ELF-1 (cell line): ENCODE results near the gene CASKIN1.

Experiments used
- DNase-seq: peaks from one replicate; pipeline ENCODE4 v3.0.0-alpha.2; 2016; ENCODE audit warnings: low read depth, low spot score

Gene CASKIN1

DNA sequence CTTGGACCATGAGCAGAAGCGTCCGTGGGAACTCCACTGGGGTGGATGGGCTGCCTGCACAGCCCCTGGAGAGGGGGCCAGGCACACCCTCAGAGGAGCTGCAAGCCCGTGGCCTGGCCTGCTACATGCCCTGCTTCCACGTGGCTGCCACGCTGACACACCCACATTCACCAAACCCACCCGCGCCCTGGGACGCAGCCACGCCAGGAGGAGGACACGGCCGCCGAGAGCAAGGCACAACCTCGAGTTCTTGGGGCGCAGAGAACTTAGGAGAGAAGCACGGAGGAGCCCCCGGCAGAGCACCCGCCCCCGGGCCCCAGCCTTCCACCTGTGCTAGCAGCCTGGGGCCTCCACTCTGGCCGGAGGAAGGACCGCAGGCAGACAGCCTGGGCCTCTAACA, 18.8 kb downstream of the CASKIN1 start:
- DNase-seq, result no peak

DNA sequence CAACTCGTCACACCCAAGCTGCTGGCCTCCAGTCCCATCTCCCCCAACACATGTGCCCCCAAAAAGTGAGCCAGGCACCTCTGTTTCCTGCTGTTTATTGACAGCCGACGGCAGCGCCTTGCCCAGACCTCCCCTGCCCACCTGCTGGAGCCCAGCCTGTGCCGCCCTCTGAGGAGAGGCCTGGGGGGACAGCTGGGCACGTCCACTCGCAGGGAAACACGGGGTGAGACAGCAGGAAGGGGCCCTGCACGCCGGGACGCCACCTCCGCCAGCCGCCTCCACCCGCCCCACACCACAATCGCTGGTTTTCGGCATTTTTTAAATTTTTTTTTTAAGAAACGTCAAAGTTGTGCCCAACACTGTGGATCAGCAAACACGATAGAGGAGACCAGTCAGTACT, 19.3 kb downstream of the CASKIN1 start:
- no peak for DNase-seq

DNA sequence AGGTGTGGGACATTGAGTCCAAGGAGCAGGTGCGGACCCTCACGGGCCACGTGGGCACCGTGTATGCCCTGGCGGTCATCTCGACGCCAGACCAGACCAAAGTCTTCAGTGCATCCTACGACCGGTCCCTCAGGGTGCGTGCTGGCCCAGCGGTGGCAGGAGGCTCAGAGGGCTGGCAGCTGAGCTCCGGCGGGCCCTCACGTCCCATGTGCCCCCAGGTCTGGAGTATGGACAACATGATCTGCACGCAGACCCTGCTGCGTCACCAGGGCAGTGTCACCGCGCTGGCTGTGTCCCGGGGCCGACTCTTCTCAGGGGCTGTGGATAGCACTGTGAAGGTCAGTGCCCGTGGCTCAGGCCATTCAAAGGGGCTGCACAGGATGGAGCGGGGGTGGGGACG, 20.4 kb downstream of the CASKIN1 start:
- DNase-seq, result no peak

DNA sequence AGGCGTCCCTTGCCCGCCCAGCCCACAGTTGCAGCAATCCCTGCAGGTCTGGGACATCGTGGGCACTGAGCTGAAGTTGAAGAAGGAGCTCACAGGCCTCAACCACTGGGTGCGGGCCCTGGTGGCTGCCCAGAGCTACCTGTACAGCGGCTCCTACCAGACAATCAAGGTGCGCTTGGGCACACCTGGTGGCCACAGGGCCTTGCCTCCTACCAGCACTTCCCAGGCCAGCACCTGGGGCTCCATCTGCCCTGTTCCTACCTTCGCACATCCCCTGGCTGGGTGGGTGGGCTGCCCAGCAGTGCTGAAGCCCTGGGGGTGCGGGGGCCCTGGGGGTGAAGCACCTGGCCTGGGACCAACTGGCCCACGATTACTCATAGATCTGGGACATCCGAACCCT, 21.0 kb downstream of the CASKIN1 start:
- DNase-seq, result no peak

DNA sequence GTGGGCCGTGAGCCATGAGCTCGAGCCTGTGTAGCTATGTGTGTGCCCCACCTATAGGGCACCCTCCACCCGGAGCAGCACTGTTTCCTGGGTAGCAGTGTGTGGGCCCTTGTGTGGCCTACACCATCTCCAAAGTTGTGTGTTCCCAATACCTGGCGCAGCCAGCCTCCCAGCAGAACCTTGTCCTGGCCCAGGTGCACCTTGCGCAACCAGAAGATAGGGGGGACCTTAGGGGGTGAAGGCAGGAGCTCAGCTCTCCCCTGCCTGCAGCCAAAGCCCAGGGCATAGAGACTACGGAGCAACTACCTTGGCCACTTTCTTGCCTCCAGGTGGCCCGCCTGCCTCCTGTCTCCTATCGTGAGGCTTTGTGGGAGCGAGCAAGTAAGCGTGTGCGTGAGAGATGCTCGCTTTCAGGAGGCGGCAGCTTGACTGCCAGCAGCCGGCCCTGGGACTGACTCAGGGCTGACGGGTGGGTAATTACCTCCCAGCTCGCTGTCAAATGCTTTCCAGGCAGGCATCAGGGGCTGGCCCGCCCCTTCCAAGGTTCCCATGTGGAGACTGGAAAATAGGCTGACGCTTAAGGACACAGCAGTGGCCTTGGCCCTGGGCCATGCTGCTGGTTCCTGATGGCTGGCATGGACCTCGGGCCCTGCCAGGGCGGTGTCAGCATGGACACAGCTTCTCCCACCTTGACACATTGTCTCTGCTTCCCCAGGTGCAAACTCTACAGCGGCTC, 21.8 kb downstream of the CASKIN1 start:
- DNase-seq, result no peak

DNA sequence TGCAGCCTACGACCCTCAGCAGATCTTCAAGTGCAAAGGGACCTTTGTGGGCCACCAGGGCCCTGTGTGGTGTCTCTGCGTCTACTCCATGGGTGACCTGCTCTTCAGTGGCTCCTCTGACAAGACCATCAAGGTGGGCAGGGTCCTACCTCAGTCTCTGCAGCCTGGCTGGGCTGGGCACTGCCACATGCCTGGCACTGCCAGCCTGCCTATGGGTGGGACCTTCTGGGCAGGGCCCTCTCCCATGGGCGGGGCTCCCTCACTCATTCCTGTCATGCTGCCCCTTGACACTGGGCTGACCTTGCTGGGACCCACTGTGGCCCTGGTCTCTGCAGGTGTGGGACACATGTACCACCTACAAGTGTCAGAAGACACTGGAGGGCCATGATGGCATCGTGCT, 22.5 kb downstream of the CASKIN1 start:
- DNase-seq, result no peak

DNA sequence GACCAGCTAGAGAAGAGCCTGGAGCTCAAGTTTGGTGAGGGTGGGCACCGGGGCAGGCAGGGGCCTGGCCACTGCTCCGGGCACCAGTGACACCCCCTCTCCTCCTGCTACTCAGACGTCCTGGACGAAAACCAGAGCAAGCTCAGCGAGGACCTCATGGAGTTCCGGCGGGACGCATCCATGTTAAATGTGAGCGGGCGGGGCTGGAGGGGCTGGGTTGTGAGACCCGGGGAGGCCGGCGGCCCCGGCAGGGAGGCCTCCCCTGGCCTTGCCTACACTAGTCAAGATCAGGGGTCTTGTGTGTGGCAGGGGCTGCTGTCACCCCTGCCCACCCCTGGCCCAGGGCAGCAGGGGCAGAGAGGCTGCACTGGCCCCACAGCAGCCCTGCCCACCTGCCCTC, 23.0 kb downstream of the CASKIN1 start:
- DNase-seq, result no peak

DNA sequence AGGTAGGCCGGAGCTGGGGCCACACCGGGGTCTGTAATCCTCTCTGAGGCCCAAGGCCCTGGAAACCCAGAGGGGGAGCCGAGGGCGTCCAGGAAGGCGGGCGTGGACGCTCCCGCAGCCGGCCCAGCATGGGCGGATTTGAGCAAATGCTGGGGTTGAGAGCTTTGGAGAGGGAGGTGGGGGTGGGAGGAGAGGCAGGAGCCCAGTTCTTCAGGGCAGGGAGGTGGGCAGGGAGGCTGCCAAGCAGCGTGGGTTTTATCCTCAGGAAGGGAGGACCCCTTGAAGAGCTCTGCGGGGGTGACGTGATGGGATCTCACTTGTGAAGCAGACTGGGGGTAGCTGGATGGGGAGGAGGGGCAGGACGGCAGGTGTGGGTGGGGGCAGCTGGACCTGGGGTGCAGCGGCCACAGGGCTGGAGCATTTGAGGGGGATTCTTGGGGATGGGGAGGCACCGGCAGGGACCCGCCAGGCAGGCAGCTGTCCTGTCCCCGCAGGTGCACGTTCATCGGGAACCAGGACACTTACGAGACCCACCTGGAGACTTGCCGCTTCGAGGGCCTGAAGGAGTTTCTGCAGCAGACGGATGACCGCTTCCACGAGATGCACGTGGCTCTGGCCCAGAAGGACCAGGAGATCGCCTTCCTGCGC, 23.6 kb downstream of the CASKIN1 start:
- DNase-seq, result no peak

DNA sequence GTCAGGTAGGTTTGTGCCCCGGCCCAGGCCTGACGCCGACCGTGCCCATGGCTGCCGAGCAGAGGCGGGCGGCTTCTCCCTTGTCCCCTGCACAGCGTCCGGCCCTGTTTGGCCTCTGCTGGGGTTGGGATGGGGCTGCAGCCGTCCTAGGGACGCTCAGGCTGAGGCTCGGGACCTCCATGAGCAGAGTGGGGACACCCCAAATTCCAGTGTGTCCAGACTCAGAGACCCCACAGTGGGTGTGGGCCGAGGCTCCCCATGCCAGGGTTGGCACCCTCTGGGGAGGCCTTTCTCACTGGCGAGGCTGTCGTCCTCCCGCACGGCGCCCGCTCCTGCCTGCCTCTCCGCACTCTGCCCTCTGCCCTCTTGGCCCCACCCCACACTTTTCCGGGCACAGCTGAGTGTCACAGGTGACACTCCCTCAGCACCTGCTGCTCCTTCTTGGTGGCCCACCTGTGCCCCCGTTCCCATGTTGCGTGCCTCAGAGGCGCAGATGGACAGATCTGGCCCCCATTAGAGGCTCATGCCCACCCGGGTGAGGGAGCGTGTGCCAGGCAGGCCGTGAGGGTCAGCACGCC, 24.7 kb downstream of the CASKIN1 start:
- no peak for DNase-seq

DNA sequence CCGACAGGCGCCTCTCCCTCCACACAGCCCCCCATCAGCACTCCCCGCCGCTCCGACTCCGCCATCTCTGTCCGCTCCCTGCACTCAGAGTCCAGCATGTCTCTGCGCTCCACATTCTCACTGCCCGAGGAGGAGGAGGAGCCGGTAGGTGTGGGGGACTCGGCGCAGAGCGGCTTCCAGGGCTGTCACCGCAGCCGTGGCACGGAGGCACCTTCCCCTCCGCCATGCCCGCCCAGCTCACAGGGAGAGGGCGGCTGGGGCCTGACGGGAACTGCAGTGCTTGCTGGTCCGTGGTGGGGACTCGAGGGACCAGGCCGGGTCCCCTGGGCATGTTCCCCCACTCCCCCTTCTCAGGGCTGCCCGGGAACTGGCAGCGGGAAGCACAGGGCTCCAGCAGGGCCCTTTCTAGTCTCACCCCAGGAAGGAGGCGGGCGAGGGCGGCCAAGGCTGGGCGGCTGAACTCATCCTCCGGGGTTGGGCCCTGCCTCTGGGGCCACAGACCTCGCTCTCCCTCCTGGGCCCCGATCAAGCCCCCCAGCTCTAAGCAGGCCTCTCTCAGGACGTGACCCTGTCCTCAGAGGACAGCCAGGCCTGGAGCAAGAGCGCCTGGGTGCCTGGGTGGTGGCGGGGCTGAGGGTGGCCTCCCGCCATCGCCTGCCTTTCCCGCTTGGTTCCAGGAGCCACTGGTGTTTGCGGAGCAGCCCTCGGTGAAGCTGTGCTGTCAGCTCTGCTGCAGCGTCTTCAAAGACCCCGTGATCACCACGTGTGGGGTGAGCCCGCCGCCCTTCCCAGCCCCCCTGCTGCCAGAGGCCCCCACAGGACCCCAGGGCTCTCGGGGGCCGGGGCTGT, 25.6 kb downstream of the CASKIN1 start:
- DNase-seq, result no peak

DNA sequence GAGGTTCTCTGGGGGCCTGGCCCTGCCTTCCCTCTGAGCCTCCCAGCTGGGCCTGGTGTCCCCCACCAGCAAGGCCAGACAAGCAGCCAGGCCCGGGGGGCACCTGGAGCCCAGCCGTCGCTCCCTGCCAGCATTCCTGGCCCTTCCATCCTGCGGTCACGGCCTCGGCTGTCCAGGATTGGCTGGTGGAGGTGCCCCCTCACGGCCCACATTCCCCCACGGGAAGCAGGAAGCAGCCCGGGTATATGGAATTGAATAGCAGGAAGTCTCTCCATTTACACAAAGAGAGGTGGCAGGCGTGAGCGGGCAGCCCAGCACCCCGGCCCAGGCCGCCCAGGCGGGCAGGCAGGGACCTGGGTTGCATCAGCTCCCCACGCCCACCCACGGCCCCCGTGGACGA, 26.3 kb downstream of the CASKIN1 start:
- DNase-seq, result no peak

DNA sequence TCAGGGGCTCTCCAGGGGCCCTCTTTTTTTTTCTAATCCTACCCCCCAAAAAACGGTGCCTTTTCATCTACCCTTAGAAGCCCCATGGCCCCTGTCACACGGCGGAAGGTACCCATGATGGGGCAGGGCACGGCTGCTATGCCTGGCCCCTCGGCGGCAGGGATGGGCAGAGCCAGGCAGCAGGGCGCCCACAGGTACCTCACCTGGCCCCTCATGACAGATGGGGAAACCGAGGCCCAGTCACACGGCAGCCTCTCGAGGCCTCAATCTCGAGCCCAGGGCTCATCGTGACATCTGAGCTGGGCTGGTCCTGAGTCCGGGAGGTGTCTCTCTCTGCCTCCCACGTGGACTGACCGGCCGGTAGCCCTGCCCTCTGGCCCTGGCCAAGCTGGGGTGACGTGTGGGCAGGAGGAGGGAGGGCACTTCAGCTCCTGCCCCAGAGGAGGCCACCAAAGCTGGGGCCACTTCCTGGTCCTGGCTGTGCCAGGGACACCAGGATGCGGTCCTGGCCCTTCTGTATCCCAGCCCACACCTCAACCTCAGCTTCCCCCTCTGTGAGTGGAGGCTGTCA, 29.3 kb downstream of the CASKIN1 start:
- DNase-seq, result no peak

DNA sequence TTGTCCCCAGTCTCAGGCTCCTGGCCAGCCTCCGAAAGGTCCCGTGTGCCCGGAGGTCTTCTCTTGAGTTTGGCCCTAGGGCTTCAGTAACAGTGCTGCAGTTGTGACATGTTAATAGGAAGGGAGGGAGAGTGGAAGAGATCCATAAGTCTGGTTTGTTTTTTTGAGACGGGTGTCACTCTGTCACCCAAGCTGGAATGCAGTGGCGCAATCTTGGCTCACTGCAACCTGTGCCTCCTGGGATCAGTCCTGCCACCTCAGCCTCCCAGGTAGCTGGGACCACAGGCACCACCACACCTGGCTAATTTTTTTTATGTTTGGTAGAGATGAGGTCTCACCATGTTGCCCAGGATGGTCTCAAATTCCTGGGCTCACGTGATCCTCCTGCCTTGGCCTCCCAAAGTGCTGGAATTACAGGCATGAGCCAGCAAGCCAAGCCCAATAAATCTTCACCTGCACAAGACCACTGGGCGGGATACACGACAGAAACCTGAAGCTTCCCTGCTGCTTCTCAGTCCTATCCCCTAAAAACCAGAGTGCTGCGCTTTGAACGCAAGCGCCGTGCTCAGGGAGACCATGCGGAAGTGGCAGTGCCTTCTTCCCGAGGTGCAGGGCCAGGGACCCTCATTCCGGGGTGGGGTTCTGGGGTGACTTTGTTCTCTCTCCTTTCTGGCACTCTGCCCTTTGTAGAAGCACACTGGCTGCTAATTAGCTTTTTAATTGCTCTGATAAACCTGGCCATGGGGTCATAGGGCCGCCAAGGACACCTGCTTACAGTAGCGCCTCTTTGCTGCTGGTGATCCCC, 29.9 kb downstream of the CASKIN1 start:
- no peak for DNase-seq

DNA sequence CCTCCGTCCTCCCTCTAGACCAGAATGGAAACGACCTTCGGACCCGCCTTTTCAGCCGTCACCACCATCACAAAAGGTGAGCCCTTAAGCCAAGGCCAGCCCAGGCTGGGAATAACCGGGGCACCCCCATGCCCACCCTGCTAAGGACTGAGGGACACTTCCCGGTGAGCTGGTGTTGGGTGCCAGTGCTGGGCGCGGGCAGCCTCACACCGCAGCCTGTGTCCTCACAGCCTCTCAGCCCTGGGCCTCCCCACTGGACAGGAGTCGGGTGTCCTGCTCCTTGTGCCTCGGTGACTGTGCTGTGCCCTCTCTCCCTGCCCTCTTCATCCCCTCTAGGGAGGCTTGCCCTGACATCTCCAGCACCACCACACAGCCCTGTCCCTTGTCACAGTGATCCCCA, 30.5 kb downstream of the CASKIN1 start:
- DNase-seq, result no peak

DNA sequence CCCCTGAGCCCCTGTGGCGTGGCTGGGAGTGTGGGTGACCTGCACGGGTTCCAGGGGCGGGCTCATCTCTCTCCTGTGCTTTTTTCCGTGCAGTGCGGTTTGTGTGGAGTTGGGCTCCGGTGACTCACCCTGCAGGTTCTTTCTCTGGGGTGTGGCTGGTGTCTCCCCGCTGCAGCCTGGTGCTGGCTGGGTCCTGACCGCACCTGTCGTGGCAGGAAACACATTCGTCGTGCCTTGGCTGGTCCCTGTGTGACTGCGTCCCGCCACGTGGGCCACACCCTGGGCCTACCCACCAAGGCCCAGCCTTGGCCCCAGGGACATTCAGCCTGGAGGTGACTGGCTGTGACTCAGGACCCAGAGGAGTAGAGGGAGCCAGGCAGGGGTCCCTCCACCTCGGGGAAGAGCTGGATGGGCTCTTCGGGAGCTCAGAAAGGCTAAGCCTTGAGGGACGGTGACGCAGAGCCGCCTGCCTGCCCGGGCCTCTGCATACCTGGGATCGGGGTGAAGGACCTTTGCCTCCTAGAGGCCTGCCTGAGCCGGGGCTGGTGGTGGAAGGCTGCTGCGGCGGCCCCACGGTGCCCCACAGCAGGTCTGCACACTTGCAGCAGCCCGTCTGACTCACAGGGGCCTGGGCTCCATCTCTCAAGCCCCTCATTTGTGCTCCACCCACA, 33.1 kb downstream of the CASKIN1 start:
- DNase-seq, result no peak

DNA sequence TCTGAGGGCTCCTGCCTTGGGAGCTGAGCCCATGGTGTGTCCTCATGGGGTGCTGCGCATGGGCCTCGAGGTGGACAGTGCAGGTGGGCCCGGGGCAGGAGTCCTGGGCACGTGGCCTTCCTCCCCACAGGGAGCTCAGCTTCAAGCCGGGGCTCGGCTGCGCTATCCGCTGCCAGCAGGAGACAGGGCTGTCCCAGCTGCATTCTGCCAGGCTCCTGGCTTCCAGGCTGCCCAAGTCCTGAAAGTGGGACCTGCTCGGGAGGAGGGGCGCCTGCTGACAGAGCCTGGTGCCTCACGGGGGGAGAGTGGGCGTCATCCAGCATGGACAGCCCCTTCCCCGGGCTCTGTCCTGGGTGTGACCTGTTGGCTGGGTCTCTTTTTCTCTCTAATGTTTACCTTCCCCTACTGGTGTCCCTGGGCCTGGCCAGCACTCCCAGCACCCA, 33.7 kb downstream of the CASKIN1 start:
- no peak for DNase-seq

DNA sequence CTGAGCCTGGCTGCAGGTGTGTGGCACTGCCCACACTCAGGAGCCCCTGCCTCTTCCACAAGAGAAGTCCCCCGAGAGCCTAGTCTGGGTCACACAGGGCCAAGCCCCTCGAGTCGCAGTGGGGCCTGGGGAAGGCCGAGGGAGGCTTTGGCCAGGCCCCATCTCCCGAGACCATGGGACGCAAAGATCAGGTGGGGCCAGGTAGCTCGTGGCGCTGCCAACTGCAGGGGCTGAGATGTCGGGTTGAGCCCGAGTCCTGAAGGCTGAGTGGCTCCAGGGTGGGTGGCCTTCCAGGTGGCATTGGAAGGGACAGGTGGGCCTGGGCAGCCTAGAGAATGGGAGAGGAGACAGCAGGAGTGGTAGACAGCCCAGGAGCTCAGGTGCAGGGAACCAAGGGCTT, 34.5 kb downstream of the CASKIN1 start:
- no peak for DNase-seq

DNA sequence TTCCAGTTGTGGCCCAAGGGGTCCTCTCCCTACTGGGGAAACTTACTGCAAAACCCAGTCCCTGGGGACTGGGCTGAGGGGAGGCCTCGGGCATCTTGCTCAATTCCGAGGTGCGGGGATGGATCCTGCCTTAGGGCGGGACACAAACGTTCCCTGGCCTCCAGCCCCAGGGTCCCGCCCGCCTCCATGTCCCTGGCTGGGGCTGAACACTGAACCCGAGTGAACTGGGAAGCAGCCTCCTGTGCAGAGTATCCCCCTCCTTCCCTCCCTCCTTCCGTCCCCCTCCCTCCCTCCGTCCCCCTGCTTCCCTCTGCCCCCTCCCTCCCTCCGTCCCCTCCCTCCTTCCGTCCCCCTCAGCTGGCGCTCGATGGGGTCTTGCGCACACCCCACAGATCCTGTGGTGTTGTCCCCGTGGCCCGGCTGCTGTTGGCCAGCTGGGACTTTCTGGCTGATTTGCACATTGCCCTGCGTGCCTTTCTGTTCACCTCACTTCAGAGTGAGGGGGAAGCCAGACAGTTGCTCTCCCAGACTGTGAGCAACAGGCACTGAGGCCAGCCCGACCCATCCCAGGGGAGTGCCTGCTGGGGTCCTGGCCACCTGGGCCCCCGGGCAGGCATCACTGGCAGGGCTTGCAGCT, 35.4 kb downstream of the CASKIN1 start:
- no peak for DNase-seq

DNA sequence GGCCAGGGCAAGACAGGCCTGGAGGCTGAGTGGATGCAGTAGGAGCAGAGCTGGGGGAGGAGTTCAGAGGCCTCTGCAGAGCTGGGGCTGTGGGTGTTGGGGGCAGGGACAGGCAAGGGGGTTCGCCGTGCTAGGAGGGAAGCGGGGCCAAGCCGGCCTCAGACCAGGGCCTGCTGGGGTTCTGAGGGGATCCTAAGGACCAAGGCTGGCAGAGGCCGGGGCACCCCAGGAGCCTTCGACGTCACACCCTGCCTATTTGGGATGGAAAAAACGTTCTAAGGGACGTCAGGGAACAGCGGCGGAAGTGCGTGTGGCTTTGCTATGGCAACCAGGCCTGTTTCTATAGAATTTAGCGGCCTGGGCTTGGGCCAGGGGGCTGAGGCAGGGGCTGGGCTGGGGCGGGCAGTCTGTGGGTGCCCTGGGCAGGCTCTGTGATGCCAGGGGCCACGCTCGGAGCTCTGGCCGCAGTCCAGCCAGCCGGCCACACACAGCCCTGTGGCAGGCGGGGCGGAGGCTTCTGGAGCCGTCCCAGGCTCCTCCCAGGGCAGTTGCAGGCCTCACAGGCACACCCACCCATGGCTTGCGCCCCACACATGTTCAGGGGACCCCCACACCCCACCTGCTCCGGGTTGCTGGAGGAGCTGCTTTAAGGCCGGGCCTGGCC, 37.1 kb downstream of the CASKIN1 start:
- no peak for DNase-seq

DNA sequence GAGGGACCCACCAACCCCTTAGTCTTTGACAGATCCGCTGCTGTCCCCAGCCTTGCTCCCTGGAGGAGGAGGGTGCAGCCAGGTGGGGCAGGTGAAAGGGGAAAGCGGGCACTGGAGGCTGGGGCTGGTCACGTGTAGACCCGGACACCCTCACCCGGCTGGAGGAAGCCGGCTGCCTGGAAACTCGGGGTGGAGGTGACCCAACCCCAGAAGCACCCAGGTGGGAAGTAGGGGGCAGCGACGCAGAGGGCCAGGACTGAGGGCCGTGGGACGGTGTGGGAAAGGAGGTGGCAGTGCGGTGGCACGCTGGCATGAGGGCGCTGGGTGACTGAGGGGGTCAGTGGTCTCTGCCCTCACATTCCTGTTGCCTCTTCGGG, 38.2 kb downstream of the CASKIN1 start:
- no peak for DNase-seq
